Activated T-cell treated with anti-CD3 and anti-CD28 coated beads, Interleukin-2, amount 50 U/mL, for 24 hours (primary cell): Measurements from ENCODE around the gene SLC2A13.

ENCODE experiments used
- DNase-seq: peaks from one replicate; pipeline ENCODE4 v3.0.0-alpha.2; 2020
- H3K27ac Mint-ChIP-seq: 2 replicates; pipeline ENCODE4 v1.8.0; 2020; ENCODE audit warnings: mild to moderate bottlenecking, mixed read lengths
- H3K27me3 Mint-ChIP-seq: 2 replicates; pipeline ENCODE4 v1.8.0; 2020; ENCODE audit warnings: mixed read lengths
- H3K36me3 Mint-ChIP-seq: 2 replicates; pipeline ENCODE4 v1.8.0; 2020; ENCODE audit warnings: low read depth, mixed read lengths
- H3K4me1 Mint-ChIP-seq: 2 replicates; pipeline ENCODE4 v1.8.0; 2020; ENCODE audit warnings: low read depth, mixed read lengths
- H3K4me3 Mint-ChIP-seq: 2 replicates; pipeline ENCODE4 v1.8.0; 2020; ENCODE audit warnings: mild to moderate bottlenecking, moderate library complexity, mixed read lengths
- H3K9me3 Mint-ChIP-seq: 2 replicates; pipeline ENCODE4 v1.8.0; 2020; ENCODE audit warnings: mixed read lengths

SLC2A13 gene

GRCh38 chr12:40011775-40012129 lies 94.1 kb downstream of the SLC2A13 start:
- no peak for DNase-seq
- peak overlapping the region; percentile 34 for H3K4me3 Mint-ChIP-seq
- peaks cover 27% of the 10 kb centered on the region for H3K4me1 Mint-ChIP-seq
- no peaks in the 10 kb centered on the region for H3K27me3 Mint-ChIP-seq
- H3K27ac Mint-ChIP-seq = no peak overlapping the region
- no peaks in the 10 kb centered on the region for H3K9me3 Mint-ChIP-seq
- H3K36me3 Mint-ChIP-seq = no peaks in the 10 kb centered on the region

- no peaks in the 10 kb centered on the region for H3K9me3 Mint-ChIP-seq
- peaks cover 27% of the 10 kb centered on the region for H3K4me1 Mint-ChIP-seq
- H3K27me3 Mint-ChIP-seq = no peaks in the 10 kb centered on the region
- H3K4me3 Mint-ChIP-seq = peak overlapping the region; percentile 34
- DNase-seq = no peak
- no peaks in the 10 kb centered on the region for H3K36me3 Mint-ChIP-seq
- no peak overlapping the region for H3K27ac Mint-ChIP-seq
Measured at GRCh38 chr12:40010899-40011774, 94.7 kb downstream of the SLC2A13 start.

- Mint-ChIP-seq H3K27ac (no peak overlapping the region), H3K27me3 (no peaks in the 10 kb centered on the region), H3K36me3 (peaks cover 26% of the 10 kb centered on the region), H3K4me1 (no peaks in the 10 kb centered on the region), H3K4me3 (no peak overlapping the region), H3K9me3 (peaks cover 25% of the 10 kb centered on the region)
- no peak for DNase-seq
Measured at GRCh38 chr12:40002178-40003169, 103.4 kb downstream of the SLC2A13 start.

- Mint-ChIP-seq H3K4me3 (no peak overlapping the region), H3K27me3 (no peaks in the 10 kb centered on the region), H3K36me3 (peaks cover 32% of the 10 kb centered on the region), H3K4me1 (no peaks in the 10 kb centered on the region), H3K9me3 (peaks cover 30% of the 10 kb centered on the region), H3K27ac (no peak overlapping the region)
- no peak for DNase-seq
Measured at GRCh38 chr12:40001406-40001805, 104.5 kb downstream of the SLC2A13 start.

- no peak for DNase-seq
- Mint-ChIP-seq H3K4me1 (no peaks in the 10 kb centered on the region), H3K36me3 (peaks cover 35% of the 10 kb centered on the region), H3K9me3 (peaks cover 33% of the 10 kb centered on the region), H3K4me3 (no peak overlapping the region), H3K27me3 (no peaks in the 10 kb centered on the region), H3K27ac (no peak overlapping the region)
Measured at GRCh38 chr12:40000884-40001283, 105.0 kb downstream of the SLC2A13 start.

GRCh38 chr12:39993268-39993667 lies 112.6 kb downstream of the SLC2A13 start:
- no peaks in the 10 kb centered on the region for H3K27me3 Mint-ChIP-seq
- no peak for DNase-seq
- no peaks in the 10 kb centered on the region for H3K4me1 Mint-ChIP-seq
- no peak overlapping the region for H3K27ac Mint-ChIP-seq
- H3K9me3 Mint-ChIP-seq = peaks cover 14% of the 10 kb centered on the region
- H3K4me3 Mint-ChIP-seq = no peak overlapping the region
- H3K36me3 Mint-ChIP-seq = peaks cover 13% of the 10 kb centered on the region

- peak; percentile 63 for DNase-seq
- Mint-ChIP-seq H3K27me3 (no peaks in the 10 kb centered on the region), H3K9me3 (no peaks in the 10 kb centered on the region), H3K27ac (no peak overlapping the region), H3K36me3 (no peaks in the 10 kb centered on the region), H3K4me3 (no peak overlapping the region), H3K4me1 (no peaks in the 10 kb centered on the region)
Measured at GRCh38 chr12:39990122-39991101, 115.5 kb downstream of the SLC2A13 start.

- Mint-ChIP-seq H3K4me1 (no peaks in the 10 kb centered on the region), H3K4me3 (no peak overlapping the region), H3K27me3 (no peaks in the 10 kb centered on the region), H3K36me3 (no peaks in the 10 kb centered on the region), H3K27ac (no peak overlapping the region), H3K9me3 (no peaks in the 10 kb centered on the region)
- DNase-seq = no peak
Measured at GRCh38 chr12:39989501-39989900, 116.4 kb downstream of the SLC2A13 start.

GRCh38 chr12:39988574-39988973 lies 117.3 kb downstream of the SLC2A13 start:
- H3K4me1 Mint-ChIP-seq = no peaks in the 10 kb centered on the region
- H3K27me3 Mint-ChIP-seq = no peaks in the 10 kb centered on the region
- DNase-seq = no peak
- H3K9me3 Mint-ChIP-seq = no peaks in the 10 kb centered on the region
- no peaks in the 10 kb centered on the region for H3K36me3 Mint-ChIP-seq
- no peak overlapping the region for H3K27ac Mint-ChIP-seq
- H3K4me3 Mint-ChIP-seq = no peak overlapping the region

- H3K9me3 Mint-ChIP-seq = no peaks in the 10 kb centered on the region
- no peak overlapping the region for H3K27ac Mint-ChIP-seq
- no peak overlapping the region for H3K4me3 Mint-ChIP-seq
- H3K4me1 Mint-ChIP-seq = no peaks in the 10 kb centered on the region
- DNase-seq = no peak
- H3K27me3 Mint-ChIP-seq = no peaks in the 10 kb centered on the region
- no peaks in the 10 kb centered on the region for H3K36me3 Mint-ChIP-seq
Measured at GRCh38 chr12:39986674-39987073, 119.2 kb downstream of the SLC2A13 start.

GRCh38 chr12:39984670-39985069 lies 121.2 kb downstream of the SLC2A13 start:
- Mint-ChIP-seq H3K9me3 (no peaks in the 10 kb centered on the region), H3K4me3 (no peak overlapping the region), H3K4me1 (no peaks in the 10 kb centered on the region), H3K27me3 (no peaks in the 10 kb centered on the region), H3K36me3 (no peaks in the 10 kb centered on the region), H3K27ac (no peak overlapping the region)
- DNase-seq = no peak

- no peak overlapping the region for H3K27ac Mint-ChIP-seq
- no peak overlapping the region for H3K4me3 Mint-ChIP-seq
- H3K36me3 Mint-ChIP-seq = peaks cover 1% of the 10 kb centered on the region
- DNase-seq = no peak
- H3K27me3 Mint-ChIP-seq = no peaks in the 10 kb centered on the region
- H3K9me3 Mint-ChIP-seq = peaks cover 4% of the 10 kb centered on the region
- H3K4me1 Mint-ChIP-seq = no peaks in the 10 kb centered on the region
Measured at GRCh38 chr12:39975374-39975918, 130.4 kb downstream of the SLC2A13 start.

GRCh38 chr12:39972119-39972518 lies 133.8 kb downstream of the SLC2A13 start:
- Mint-ChIP-seq H3K4me1 (no peaks in the 10 kb centered on the region), H3K27me3 (no peaks in the 10 kb centered on the region), H3K36me3 (peaks cover 2% of the 10 kb centered on the region), H3K4me3 (no peak overlapping the region), H3K27ac (no peak overlapping the region), H3K9me3 (peaks cover 8% of the 10 kb centered on the region)
- DNase-seq = no peak

- Mint-ChIP-seq H3K4me1 (no peaks in the 10 kb centered on the region), H3K36me3 (peaks cover 2% of the 10 kb centered on the region), H3K27ac (no peak overlapping the region), H3K9me3 (peaks cover 8% of the 10 kb centered on the region), H3K27me3 (no peaks in the 10 kb centered on the region), H3K4me3 (no peak overlapping the region)
- no peak for DNase-seq
Measured at GRCh38 chr12:39971348-39971747, 134.5 kb downstream of the SLC2A13 start.
